ENCODE results near the gene PHGDH.

- TF ChIP-seq CTCF (optimal IDR thresholded peaks at IDR 0.05 in 1 of 3, IDR thresholded peaks at IDR 0.05 in 1 of 3, conservative IDR thresholded peaks at IDR 0.05 in 1 of 3; ENCODE audit: extremely low read depth in 1 of 3, insufficient read depth in 2 of 3, low read length in 3 of 3) (no peak), EZH2 (IDR thresholded peaks at IDR 0.05; ENCODE audit: low read length) (no peak)
Observed at GRCh38 chr1:119778886-119779560, 67.3 kb downstream of the PHGDH start.

Measured in keratinocyte (primary cell).